ENCODE data around the gene MLLT3. TPM values are rescaled to one million over a fixed set of nuclear protein-coding genes. Genes with fewer than 3 reads are reported as not detected.

The MLLT3 gene
- total and polyA plus RNA-seq, 2 of the 13 experiments (the other 11 are each of a cell fraction or from before 2014, with no cell fraction given), result 12.3 to 12.6 TPM

GRCh38 chr9:20495098-20495497 is 127.2 kb downstream of the MLLT3 start (continued):
- TF ChIP-seq CERS6 (CRISPR knock-in tag; IDR thresholded peaks at IDR 0.05), result no peak
- TF ChIP-seq ZNF296 (CRISPR knock-in tag; conservative IDR thresholded peaks at IDR 0.05), result no peak

GRCh38 chr9:20494035-20494434 is 128.3 kb downstream of the MLLT3 start:
- Histone ChIP-seq H3K79me2 (ENCODE audit: insufficient read depth, low read length) (peaks cover 1% of the 10 kb centered on the region), H4K20me1 (ENCODE audit: insufficient read depth, low read length) (no peaks in the 10 kb centered on the region), H3K4me1 (ENCODE audit: insufficient read depth, low read length) (peaks cover 6% of the 10 kb centered on the region; the same call in 1 of the 2 replicates), H3K9me3 (ENCODE audit: low read length) (no peaks in the 10 kb centered on the region), H3K36me3 (replicated peaks in 1 of 2; ENCODE audit: control insufficient read depth in 1 of 2, insufficient read depth in 2 of 2, low read length in 2 of 2) (no peaks in the 10 kb centered on the region), H3K4me3 (replicated peaks in 1 of 3; ENCODE audit: insufficient read depth in 1 of 3, low read depth in 2 of 3, low read length in 3 of 3) (no peak overlapping the region), H3K9ac (ENCODE audit: insufficient read depth, low read depth, low read length) (no peak overlapping the region), H3K27ac (ENCODE audit: extremely low read length, insufficient read depth, low read length) (no peak overlapping the region), H3K27me3 (ENCODE audit: control insufficient read depth in 1 of 2, insufficient read depth in 2 of 2, low read length in 2 of 2) (no peaks in the 10 kb centered on the region), H3K4me2 (ENCODE audit: low read depth, low read length) (no peak overlapping the region), H2AFZ (ENCODE audit: low read length) (no peak overlapping the region)
- intact Hi-C loops (cut with micrococcal nuclease; ENCODE audit: unreplicated experiment) (no loop called here), in situ Hi-C loops (cut with HindIII; ENCODE audit: extremely low pct_ligation_motif_present, low pct_unique_long_range_greater_than_20kb) (no loop called here)
- TF ChIP-seq ZSCAN30 (CRISPR knock-in tag; IDR thresholded peaks at IDR 0.05) (no peak), SP5 (CRISPR knock-in tag; IDR thresholded peaks at IDR 0.05; ENCODE audit: borderline replicate concordance, low read depth) (no peak), ZNF367 (CRISPR knock-in tag; IDR thresholded peaks at IDR 0.05; ENCODE audit: borderline replicate concordance) (no peak), ZGPAT (CRISPR knock-in tag; IDR thresholded peaks at IDR 0.05) (no peak), ZFP1 (CRISPR knock-in tag; IDR thresholded peaks at IDR 0.05) (no peak)
- 54% methylated on average over 1 of the region's 1 CpG for WGBS (ENCODE audit: low lambda C conversion rate)
- FAIRE-seq, result no peak
- CTCF ChIA-PET (ENCODE audit: low intra/inter-chr PET ratio, low total read pairs), result no interaction called here
- no peak for DNase-seq (ENCODE audit: low spot score)
- POLR2A ChIA-PET, result no interaction called here
- ATAC-seq, result no peak
- no TSS peak for BruUV-seq (replicated peaks)

Data from HepG2 (cell line).